SU-DHL-6 (cell line): ENCODE measurements around the gene ACOT6.

ENCODE experiments used
- CTCF ChIP-seq: fragments of 200-600 bp; sonication (generic); IDR thresholded peaks from one replicate; pipeline ENCODE4 v1.5.1; 2017; ENCODE audit warnings: antibody characterized with exemption, mild to moderate bottlenecking, low read length, moderate library complexity; ENCODE audit not compliant: insufficient read depth, poor library complexity, severe bottlenecking
- EZH2phosphoT487 ChIP-seq: fragments of 200-600 bp; sonication (generic), shearing (Covaris generic); conservative IDR thresholded peaks from 2 replicates; pipeline ENCODE4 v1.6.1; 2018; ENCODE audit warnings: mild to moderate bottlenecking, antibody characterized with exemption, low read length, moderate library complexity, mixed read lengths

- TF ChIP-seq CTCF (no peak), EZH2phosphoT487 (no peak)
These were observed 698 bp downstream of the ACOT6 start for GRCh38 chr14:73613046-73613383.
